Measurements from ENCODE around the gene PHF19.

GRCh38 chr9:120865176-120865575, 11.8 kb downstream of the PHF19 start:
- TF ChIP-seq RAD21 (IDR thresholded peaks at IDR 0.05; ENCODE audit: low read length), result no peak
- TF ChIP-seq MAX (IDR thresholded peaks at IDR 0.05; ENCODE audit: low read depth), result no peak
- no peak for TF ChIP-seq CTCF (IDR thresholded peaks at IDR 0.05)
- TF ChIP-seq FOXM1 (IDR thresholded peaks at IDR 0.05; ENCODE audit: low read depth), result no peak
- no peak for TF ChIP-seq JUND (IDR thresholded peaks at IDR 0.05)
